ENCODE results near the gene FHIT.

DNA sequence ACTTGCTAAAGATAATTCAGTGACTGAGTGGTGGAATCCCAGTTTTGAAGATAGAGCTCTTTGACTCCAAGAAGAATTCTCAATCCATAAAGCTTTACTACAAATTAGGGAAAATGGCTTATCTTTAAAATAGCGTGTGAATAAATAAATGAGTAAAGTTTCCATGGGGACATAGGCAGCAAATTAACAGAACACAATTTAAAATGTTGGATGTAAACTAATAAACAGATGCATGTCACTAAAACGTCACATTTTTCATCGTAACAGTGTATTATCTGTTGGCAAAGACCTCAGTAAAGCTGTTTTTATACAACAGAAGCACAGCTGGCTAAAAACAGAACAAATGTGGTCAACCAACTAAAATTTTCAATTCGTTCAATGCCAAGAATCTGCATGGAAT is 1287.6 kb downstream of the FHIT start:
- TF ChIP-seq POLR2A (IDR thresholded peaks at IDR 0.05; ENCODE audit: low read depth, low read length) (no peak), POLR2AphosphoS5 (IDR thresholded peaks at IDR 0.05; ENCODE audit: low read depth, low read length) (no peak), TAF1 (IDR thresholded peaks at IDR 0.05; ENCODE audit: borderline replicate concordance, low read depth, low read length) (no peak)

Data from GM12892 (cell line).